Ishikawa (cell line): ENCODE results near the gene STX18.

ENCODE experiments used
- CEBPB ChIP-seq: IDR thresholded peaks from 2 replicates; pipeline ENCODE4 v1.6.1; 2012
- CREB1 ChIP-seq: IDR thresholded peaks from 2 replicates; pipeline ENCODE4 v1.6.1; 2012; ENCODE audit warnings: low read depth
- EGR1 ChIP-seq: IDR thresholded peaks from 2 replicates; pipeline ENCODE4 v1.6.1; 2012
- EP300 ChIP-seq: IDR thresholded peaks from 2 replicates; pipeline ENCODE4 v1.6.1; 2012; ENCODE audit warnings: borderline replicate concordance
- FOXM1 ChIP-seq: IDR thresholded peaks from 2 replicates; pipeline ENCODE4 v1.6.1; 2012; ENCODE audit warnings: low read depth, borderline replicate concordance
- NFIC ChIP-seq: IDR thresholded peaks from 2 replicates; pipeline ENCODE4 v1.6.1; 2012
- RAD21 ChIP-seq: IDR thresholded peaks from 2 replicates; pipeline ENCODE4 v1.6.1; 2012; ENCODE audit warnings: low read depth
- TAF1 ChIP-seq: IDR thresholded peaks from 2 replicates; pipeline ENCODE4 v1.6.1; 2012; ENCODE audit warnings: low read depth, mild to moderate bottlenecking
- TCF12 ChIP-seq: IDR thresholded peaks from 2 replicates; pipeline ENCODE4 v1.6.1; 2012; ENCODE audit warnings: low read depth
- TEAD4 ChIP-seq: IDR thresholded peaks from 2 replicates; pipeline ENCODE4 v1.6.1; 2012
- YY1 ChIP-seq: IDR thresholded peaks from 2 replicates; pipeline ENCODE4 v1.6.1; 2012; ENCODE audit warnings: low read depth
- ZBTB7A ChIP-seq: IDR thresholded peaks from 2 replicates; pipeline ENCODE4 v1.6.1; 2012; ENCODE audit warnings: low read depth
- TF ChIP-seq, protein P1 (sequence below): IDR thresholded peaks from 2 replicates; pipeline ENCODE4 v1.6.1; 2012; ENCODE audit warnings: low read depth, mild to moderate bottlenecking
- TF ChIP-seq, protein P2 (sequence below): IDR thresholded peaks from 2 replicates; pipeline ENCODE4 v1.6.1; 2012
- TF ChIP-seq, protein P3 (sequence below): IDR thresholded peaks from 2 replicates; pipeline ENCODE4 v1.6.1; 2012

STX18 gene

DNA sequence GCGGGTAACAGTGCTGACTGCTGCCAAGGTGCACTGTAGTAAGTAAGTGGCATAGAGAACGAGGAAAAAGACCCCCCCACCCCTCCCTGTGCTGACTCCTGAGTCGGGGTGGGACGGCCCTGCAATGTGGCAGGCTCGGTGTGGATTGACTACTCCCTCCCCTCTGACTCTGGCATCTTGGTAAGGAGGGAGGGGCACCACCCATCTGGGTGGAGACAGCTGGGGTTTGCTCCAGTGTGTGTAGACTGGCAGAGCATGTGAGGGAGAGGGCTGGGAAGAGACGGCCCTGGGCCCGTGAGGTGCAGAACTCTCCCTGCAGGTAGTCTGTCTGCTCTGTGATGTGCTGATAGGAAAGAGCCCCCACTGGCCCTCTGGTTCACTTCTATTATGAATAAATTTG is 124.0 kb downstream of the STX18 start:
- TF ChIP-seq FOXM1 = no peak
- TF ChIP-seq TEAD4 = no peak
- no peak for TF ChIP-seq CEBPB
- no peak for TF ChIP-seq RAD21
- TF ChIP-seq, protein P1, sequence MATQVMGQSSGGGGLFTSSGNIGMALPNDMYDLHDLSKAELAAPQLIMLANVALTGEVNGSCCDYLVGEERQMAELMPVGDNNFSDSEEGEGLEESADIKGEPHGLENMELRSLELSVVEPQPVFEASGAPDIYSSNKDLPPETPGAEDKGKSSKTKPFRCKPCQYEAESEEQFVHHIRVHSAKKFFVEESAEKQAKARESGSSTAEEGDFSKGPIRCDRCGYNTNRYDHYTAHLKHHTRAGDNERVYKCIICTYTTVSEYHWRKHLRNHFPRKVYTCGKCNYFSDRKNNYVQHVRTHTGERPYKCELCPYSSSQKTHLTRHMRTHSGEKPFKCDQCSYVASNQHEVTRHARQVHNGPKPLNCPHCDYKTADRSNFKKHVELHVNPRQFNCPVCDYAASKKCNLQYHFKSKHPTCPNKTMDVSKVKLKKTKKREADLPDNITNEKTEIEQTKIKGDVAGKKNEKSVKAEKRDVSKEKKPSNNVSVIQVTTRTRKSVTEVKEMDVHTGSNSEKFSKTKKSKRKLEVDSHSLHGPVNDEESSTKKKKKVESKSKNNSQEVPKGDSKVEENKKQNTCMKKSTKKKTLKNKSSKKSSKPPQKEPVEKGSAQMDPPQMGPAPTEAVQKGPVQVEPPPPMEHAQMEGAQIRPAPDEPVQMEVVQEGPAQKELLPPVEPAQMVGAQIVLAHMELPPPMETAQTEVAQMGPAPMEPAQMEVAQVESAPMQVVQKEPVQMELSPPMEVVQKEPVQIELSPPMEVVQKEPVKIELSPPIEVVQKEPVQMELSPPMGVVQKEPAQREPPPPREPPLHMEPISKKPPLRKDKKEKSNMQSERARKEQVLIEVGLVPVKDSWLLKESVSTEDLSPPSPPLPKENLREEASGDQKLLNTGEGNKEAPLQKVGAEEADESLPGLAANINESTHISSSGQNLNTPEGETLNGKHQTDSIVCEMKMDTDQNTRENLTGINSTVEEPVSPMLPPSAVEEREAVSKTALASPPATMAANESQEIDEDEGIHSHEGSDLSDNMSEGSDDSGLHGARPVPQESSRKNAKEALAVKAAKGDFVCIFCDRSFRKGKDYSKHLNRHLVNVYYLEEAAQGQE = no peak
- no peak for TF ChIP-seq CREB1
- no peak for TF ChIP-seq YY1
- TF ChIP-seq, protein P2, sequence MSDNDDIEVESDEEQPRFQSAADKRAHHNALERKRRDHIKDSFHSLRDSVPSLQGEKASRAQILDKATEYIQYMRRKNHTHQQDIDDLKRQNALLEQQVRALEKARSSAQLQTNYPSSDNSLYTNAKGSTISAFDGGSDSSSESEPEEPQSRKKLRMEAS = no peak
- TF ChIP-seq TCF12 = no peak
- TF ChIP-seq EP300 = no peak
- no peak for TF ChIP-seq EGR1
- no peak for TF ChIP-seq TAF1
- TF ChIP-seq, protein P3, sequence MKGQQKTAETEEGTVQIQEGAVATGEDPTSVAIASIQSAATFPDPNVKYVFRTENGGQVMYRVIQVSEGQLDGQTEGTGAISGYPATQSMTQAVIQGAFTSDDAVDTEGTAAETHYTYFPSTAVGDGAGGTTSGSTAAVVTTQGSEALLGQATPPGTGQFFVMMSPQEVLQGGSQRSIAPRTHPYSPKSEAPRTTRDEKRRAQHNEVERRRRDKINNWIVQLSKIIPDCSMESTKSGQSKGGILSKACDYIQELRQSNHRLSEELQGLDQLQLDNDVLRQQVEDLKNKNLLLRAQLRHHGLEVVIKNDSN = no peak
- no peak for TF ChIP-seq ZBTB7A
- TF ChIP-seq NFIC = no peak

DNA sequence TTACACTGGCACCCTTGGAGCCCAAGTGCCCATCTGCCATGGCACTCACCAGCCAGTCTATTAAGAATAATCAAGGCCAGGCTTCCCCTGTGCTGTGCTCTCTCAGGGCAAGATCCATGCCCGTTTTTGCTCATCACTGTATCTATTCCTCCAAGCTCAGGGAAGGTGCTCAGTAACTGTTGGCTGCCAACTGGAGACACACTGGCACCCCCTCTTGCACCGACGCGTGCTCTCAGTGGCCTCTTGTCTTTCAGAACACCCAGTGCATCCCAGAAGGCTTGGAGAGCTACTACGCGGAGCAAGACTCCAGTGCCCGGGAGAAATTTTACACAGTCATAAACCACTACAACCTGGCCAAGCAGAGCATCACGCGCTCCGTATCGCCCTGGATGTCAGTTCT is 124.9 kb downstream of the STX18 start:
- TF ChIP-seq, protein P2 = no peak
- TF ChIP-seq, protein P1 = no peak
- TF ChIP-seq NFIC (no peak), EP300 (no peak), TAF1 (no peak), EGR1 (no peak), FOXM1 (no peak), YY1 (no peak), CREB1 (no peak), TCF12 (no peak), ZBTB7A (no peak), CEBPB (no peak), TEAD4 (no peak), RAD21 (no peak)
- TF ChIP-seq, protein P3 = no peak

DNA sequence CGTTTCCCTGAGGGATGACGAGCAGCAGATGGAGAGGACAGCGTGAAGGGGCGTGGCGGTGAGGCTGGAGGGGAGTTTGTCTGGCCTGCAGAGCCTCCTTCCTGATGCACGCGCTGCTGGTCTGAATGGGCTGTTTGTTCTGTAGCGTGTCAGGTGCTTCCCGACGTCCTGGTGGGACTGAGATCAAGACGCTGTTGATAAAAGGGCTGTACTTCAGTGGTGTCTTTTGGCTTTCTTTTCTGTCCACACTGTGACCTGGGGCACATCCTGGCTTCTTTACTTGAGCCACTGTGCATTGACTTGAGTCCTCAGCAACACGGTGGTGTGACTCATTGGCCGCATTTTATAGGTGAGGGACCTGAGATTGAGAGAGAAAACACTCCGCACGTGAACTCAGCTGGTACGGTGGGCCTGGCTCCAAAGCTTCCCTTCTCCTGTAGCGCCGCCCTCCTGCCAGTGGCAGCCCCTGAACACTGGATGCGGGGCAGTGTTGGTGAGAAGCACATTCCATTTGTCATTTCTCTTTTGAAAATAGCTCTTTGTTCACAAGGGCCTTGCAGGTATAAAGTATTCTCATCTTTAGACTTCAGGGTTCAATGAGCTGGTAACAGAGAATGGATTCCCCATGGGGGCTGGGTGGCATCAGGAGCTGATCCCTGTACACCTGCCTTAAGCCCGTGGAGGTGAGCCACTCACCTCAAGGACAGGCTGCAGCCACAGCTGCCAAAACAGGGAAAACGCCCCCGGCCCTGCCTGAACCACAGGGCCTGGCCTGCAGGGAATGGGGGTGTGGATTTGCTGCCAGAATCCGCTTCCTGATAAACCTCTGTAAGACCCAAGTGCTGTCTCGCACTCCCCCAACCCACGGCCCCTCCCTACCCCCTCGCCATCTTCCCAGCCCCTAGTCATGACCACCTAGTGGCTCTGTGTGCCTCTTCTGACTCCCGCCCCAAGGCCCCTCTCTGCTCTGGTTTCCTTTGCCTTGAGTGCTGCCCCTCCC is 125.7 kb downstream of the STX18 start:
- TF ChIP-seq RAD21 (no peak), TEAD4 (no peak), EP300 (no peak), FOXM1 (no peak)
- TF ChIP-seq, protein P3 = no peak

DNA sequence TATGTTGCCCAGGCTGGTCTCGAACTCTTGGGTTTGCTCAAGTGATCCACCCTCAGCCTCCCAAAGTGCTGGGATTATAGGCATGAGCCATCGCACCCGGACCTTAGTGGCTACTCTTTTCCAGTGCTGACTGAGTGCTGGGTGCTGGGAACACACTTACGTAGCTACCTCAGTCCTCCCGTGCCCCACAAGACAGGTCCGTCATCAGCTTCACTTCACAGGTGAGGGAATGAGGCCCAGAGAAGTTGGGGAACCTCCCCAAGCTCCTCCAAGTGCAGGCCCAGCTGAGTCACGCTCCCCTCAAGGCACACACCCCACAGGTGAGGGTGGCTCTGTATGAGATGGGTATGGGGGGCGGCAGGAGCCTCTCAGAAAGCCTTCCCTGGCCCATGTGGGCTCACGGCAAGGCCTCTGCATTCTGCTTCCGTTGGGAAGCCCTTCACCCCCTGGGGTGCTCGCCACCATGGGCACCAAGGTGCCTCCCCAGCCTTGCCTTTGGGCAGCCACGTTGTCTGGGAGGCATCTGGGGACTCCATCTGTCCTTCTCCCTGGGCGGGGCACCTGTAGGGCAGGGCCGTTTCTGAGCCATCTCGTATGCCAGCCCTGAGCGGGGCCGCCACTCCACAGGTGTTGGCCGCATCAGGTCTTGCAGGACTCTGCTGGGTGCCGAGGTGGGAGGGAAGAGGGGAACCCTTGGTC is 126.6 kb downstream of the STX18 start:
- no peak for TF ChIP-seq YY1

DNA sequence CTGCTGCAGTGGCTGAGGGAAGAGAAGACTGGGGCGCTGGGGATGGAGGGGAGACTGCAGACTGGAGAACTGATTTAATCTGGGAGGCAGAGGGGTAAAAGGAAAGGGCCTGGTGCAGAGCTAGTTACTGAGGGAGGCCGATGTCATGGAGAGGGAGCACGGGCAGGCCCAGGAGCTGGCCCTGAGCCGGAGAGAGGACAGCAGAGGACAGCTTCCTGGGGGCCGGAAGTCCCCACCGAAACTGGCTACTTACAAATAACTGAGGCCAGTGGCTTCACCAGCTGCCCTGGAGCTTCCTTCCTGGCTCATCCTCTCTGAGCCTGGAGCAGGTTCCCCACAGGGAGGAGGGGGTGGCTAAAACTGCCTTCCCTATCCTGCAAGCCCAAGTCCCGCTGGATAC is 128.0 kb downstream of the STX18 start:
- TF ChIP-seq TEAD4 = no peak
- TF ChIP-seq, protein P3 = no peak
- TF ChIP-seq, protein P1 = no peak
- TF ChIP-seq FOXM1 = no peak
- TF ChIP-seq CREB1 = no peak
- no peak for TF ChIP-seq NFIC
- no peak for TF ChIP-seq EGR1
- no peak for TF ChIP-seq RAD21
- TF ChIP-seq TCF12 = no peak
- no peak for TF ChIP-seq YY1
- no peak for TF ChIP-seq EP300
- TF ChIP-seq ZBTB7A = no peak
- TF ChIP-seq CEBPB = no peak
- TF ChIP-seq, protein P2 = no peak
- no peak for TF ChIP-seq TAF1
